Type B pancreatic cell (in vitro differentiated cells): ENCODE measurements around the gene EMC9. TPM values are rescaled to one million over a fixed set of nuclear protein-coding genes. Genes with fewer than 3 reads are reported as not detected.

ENCODE experiments used
- DNase-seq: peaks from one replicate; pipeline ENCODE4 v3.0.0; 2021; ENCODE audit warnings: mixed read lengths; ENCODE audit not compliant: unreplicated experiment; ENCODE audit errors: extremely low spot score
- H3K27ac Mint-ChIP-seq: 2 replicates; pipeline ENCODE4 v1.8.0; 2021; ENCODE audit warnings: mild to moderate bottlenecking, mixed read lengths
- H3K27me3 Mint-ChIP-seq: 2 replicates; pipeline ENCODE4 v1.8.0; 2021; ENCODE audit warnings: mixed read lengths
- H3K36me3 Mint-ChIP-seq: 2 replicates; pipeline ENCODE4 v1.8.0; 2021; ENCODE audit warnings: mixed read lengths
- H3K4me1 Mint-ChIP-seq: one replicate; pipeline ENCODE4 v1.8.0; 2021; ENCODE audit warnings: mixed read lengths; ENCODE audit not compliant: unreplicated experiment
- H3K4me3 Mint-ChIP-seq: 2 replicates; pipeline ENCODE4 v1.8.0; 2021; ENCODE audit warnings: mild to moderate bottlenecking, mixed read lengths
- H3K9me3 Mint-ChIP-seq: 2 replicates; pipeline ENCODE4 v1.8.0; 2021; ENCODE audit warnings: mixed read lengths
- total RNA-seq: library from RNA; stranded (reverse); gene quantifications from 2 replicates; pipeline ENCODE4 v1.2.1, GENCODE V29; 2021; ENCODE audit warnings: low replicate concordance
- TF ChIP-seq, protein P1 (sequence below): fragments of 200-600 bp; sonication (generic); conservative IDR thresholded peaks from 2 replicates; pipeline ENCODE4 v1.5.0; 2021; ENCODE audit warnings: antibody characterized with exemption, mild to moderate bottlenecking

Gene EMC9
- total RNA-seq, 1 donor from 2014 or later = 25.9 TPM

DNA sequence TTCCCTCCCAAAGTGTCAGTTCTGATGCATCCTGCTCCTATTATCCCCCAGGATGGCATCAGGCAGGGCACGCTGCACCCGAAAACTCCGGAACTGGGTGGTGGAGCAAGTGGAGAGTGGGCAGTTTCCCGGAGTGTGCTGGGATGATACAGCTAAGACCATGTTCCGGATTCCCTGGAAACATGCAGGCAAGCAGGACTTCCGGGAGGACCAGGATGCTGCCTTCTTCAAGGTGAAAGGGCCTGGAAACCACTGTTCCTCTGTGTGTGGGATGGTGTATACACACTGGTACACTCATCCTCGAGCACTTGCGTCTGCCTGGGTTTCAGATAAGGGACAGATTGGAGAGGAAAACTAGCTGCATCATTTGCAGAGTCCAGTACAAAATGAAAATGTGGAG is 20.7 kb upstream of the EMC9 start:
- no peak for DNase-seq
- Mint-ChIP-seq H3K4me3 (peak overlapping the region; percentile 98), H3K27me3 (no peaks in the 10 kb centered on the region), H3K27ac (peak overlapping the region; percentile 98), H3K9me3 (no peaks in the 10 kb centered on the region), H3K36me3 (peaks cover 17% of the 10 kb centered on the region), H3K4me1 (peaks cover 19% of the 10 kb centered on the region)
- TF ChIP-seq, protein P1, sequence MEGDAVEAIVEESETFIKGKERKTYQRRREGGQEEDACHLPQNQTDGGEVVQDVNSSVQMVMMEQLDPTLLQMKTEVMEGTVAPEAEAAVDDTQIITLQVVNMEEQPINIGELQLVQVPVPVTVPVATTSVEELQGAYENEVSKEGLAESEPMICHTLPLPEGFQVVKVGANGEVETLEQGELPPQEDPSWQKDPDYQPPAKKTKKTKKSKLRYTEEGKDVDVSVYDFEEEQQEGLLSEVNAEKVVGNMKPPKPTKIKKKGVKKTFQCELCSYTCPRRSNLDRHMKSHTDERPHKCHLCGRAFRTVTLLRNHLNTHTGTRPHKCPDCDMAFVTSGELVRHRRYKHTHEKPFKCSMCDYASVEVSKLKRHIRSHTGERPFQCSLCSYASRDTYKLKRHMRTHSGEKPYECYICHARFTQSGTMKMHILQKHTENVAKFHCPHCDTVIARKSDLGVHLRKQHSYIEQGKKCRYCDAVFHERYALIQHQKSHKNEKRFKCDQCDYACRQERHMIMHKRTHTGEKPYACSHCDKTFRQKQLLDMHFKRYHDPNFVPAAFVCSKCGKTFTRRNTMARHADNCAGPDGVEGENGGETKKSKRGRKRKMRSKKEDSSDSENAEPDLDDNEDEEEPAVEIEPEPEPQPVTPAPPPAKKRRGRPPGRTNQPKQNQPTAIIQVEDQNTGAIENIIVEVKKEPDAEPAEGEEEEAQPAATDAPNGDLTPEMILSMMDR = no peak

DNA sequence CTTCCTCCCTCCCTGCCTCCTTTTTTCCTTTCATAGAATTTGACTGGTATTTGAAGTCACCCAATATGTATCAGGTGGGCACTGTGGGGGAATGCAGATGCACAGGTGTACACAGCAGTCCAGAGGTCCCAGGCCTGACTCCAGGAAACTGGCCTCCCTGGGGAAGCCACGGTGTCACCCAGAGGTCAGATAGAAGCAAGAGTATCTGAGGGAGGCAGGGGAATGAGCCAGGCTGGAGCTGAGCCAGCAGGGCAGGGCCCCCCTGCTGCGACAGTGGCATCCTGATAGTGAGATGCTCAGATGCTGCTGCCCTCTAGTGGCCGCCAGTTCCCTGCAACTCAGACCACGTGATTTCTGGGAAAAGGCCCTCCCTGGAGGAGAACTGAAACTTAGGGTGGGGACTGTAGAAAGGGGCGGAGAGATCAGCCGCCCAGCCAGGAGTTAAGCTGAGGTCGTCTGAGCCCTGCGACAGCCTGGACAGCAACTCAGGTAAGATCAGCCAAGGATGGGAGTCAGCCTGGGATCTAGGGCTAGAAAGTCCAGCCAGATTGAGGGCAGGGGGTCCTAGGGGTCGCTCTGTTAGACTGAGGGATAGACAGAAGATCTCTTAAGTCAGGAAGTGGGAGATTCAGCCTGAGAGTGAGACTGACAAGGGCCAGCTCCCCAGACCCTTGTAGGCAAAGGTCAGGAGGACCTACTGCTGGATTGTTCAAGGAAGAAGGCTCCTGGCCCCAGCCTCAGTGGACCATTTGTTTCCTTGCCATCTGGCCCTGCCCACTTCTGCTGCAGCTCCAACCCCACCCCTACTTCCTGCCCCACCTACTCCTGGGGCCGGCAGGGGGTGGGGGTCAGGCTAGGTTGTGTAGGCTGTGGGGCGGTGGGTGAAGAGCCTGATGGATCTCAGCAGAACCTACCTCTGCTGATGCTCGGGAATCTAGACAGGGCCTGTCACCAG is 19.7 kb upstream of the EMC9 start, which contains the start of gene IRF9:
Gene IRF9 (plus strand): TSS at position 416 of the 955 bp plus-strand sequence. CDS start 880 bp downstream, outside the sequence.
- no peaks in the 10 kb centered on the region for H3K9me3 Mint-ChIP-seq
- no peaks in the 10 kb centered on the region for H3K27me3 Mint-ChIP-seq
- H3K4me1 Mint-ChIP-seq = peaks cover 19% of the 10 kb centered on the region
- peak within 1 kb of the TSS; percentile 98 for H3K27ac Mint-ChIP-seq
- TF ChIP-seq, protein P1 = peak; percentile 99
- H3K36me3 Mint-ChIP-seq = peaks cover 22% of the 10 kb centered on the region
- peak within 1 kb of the TSS; percentile 98 for H3K4me3 Mint-ChIP-seq
- DNase-seq = peak; percentile 96

DNA sequence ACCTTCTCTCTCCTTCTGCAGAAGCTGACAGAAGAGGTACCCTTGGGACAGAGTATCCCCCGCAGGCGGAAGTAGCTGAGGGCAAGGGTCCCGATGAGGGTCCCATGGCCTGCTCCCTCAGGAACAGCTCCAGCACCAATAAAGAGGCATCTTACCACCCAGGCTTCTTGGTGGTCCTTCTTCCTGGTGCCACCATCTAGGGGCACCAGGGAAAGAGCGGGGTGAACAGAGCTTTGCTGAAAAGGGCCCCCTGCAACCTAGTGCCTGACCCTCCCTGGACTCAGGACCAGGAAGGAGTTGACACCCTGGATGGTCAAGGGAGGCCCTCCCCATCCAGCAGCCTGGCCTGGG is 19.1 kb upstream of the EMC9 start:
- H3K27me3 Mint-ChIP-seq = no peaks in the 10 kb centered on the region
- peaks cover 28% of the 10 kb centered on the region for H3K36me3 Mint-ChIP-seq
- H3K27ac Mint-ChIP-seq = peak overlapping the region; percentile 98
- TF ChIP-seq, protein P1 = no peak
- no peak for DNase-seq
- H3K9me3 Mint-ChIP-seq = no peaks in the 10 kb centered on the region
- H3K4me1 Mint-ChIP-seq = peaks cover 19% of the 10 kb centered on the region
- peak overlapping the region; percentile 8 for H3K4me3 Mint-ChIP-seq

DNA sequence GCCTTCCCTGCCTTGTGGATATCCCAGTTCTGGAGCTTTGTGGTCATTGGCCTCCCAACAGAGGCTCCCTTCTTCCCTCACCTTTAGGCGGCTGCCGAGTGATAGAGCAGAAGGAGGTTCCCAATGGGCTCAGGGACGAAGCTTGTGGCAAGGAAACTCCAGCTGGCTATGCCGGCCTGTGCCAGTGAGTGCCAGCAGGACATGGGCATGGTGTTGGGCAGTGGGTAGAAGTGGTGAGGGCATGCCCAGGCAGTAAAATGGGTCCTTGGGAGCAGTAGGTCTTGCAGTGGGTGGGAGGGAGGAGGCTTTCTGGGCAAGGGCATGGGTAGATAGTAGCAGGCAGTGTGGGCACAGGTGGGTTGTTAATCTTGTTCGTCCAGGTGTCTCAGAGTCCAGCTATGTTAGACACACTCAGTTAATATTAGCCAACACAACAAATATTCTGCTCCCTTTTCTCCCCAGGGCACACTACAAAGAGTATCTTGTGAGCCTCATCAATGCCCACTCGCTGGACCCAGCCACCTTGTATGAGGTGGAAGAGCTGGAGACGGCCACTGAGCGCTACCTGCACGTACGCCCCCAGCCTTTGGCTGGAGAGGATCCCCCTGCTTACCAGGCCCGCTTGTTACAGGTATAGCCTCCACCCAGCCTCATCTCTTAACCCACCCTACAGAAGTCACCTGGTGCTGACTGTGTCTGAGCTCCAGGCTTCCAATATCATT is 18.5 kb upstream of the EMC9 start:
- H3K4me3 Mint-ChIP-seq = peak overlapping the region; percentile 8
- TF ChIP-seq, protein P1 = no peak
- no peaks in the 10 kb centered on the region for H3K9me3 Mint-ChIP-seq
- no peaks in the 10 kb centered on the region for H3K27me3 Mint-ChIP-seq
- H3K36me3 Mint-ChIP-seq = peaks cover 27% of the 10 kb centered on the region
- peaks cover 19% of the 10 kb centered on the region for H3K4me1 Mint-ChIP-seq
- DNase-seq = no peak
- peak overlapping the region; percentile 27 for H3K27ac Mint-ChIP-seq

DNA sequence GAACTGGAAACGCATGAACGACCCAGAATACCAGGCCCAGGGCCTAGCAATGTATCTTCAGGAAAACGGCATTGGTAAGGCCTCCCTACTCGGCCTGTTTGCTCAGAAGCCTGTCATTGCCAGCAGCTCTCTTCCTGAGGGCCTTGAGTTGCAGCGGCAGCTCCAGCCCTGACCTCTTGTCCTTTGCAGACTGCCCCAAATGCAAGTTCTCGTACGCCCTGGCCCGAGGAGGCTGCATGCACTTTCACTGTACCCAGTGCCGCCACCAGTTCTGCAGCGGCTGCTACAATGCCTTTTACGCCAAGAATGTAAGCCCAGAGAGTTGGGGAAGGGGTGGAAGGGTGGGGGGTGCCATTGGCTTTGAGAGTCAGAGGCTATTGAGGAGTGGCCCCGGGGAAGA is 15.9 kb upstream of the EMC9 start:
- no peak overlapping the region for H3K4me3 Mint-ChIP-seq
- TF ChIP-seq, protein P1 = no peak
- peaks cover 15% of the 10 kb centered on the region for H3K4me1 Mint-ChIP-seq
- H3K27ac Mint-ChIP-seq = no peak overlapping the region
- H3K36me3 Mint-ChIP-seq = peaks cover 26% of the 10 kb centered on the region
- H3K27me3 Mint-ChIP-seq = no peaks in the 10 kb centered on the region
- H3K9me3 Mint-ChIP-seq = no peaks in the 10 kb centered on the region
- DNase-seq = no peak
